GM12878 (cell line): ENCODE results near the gene P4HTM. TPM values are rescaled to one million over a fixed set of nuclear protein-coding genes. Genes with fewer than 3 reads are reported as not detected.
A peak's percentile ranks its signal among the peaks of the same experiment; 100 is the strongest.

Experiments
- BCL3 ChIP-seq: IDR thresholded peaks from 2 replicates; pipeline ENCODE4 v1.6.1; 2011; ENCODE audit warnings: borderline replicate concordance, low read depth, mild to moderate bottlenecking, moderate library complexity, low read length; ENCODE audit not compliant: insufficient read depth, poor library complexity, severe bottlenecking
- CBX3 ChIP-seq: fragments of 200-600 bp; sonication (generic); IDR thresholded peaks from 2 replicates; pipeline ENCODE4 v1.6.1; 2016; ENCODE audit warnings: low read depth, borderline replicate concordance
- DPF2 ChIP-seq: fragments of 450-650 bp; IDR thresholded peaks from 2 replicates; pipeline ENCODE4 v1.6.1; 2017; ENCODE audit warnings: mild to moderate bottlenecking
- E2F4 ChIP-seq: IDR thresholded peaks from 2 replicates; pipeline ENCODE4 v1.6.1; 2012; ENCODE audit warnings: low read depth, low read length, improper control_type of control experiment
- EZH2 ChIP-seq: IDR thresholded peaks from 2 replicates; pipeline ENCODE4 v1.6.1; 2012; ENCODE audit warnings: low read depth, mild to moderate bottlenecking, control low read depth, inconsistent platforms, low read length, borderline replicate concordance; ENCODE audit not compliant: control insufficient read depth
- MXI1 ChIP-seq: fragments of 150-350 bp; IDR thresholded peaks from 2 replicates; pipeline ENCODE4 v1.6.1; 2011; ENCODE audit warnings: low read depth, mild to moderate bottlenecking, inconsistent platforms, low read length, improper control_type of control experiment
- PBX3 ChIP-seq: IDR thresholded peaks from 2 replicates; pipeline ENCODE4 v1.6.1; 2011; ENCODE audit warnings: mild to moderate bottlenecking, low read depth, low read length, moderate library complexity; ENCODE audit not compliant: insufficient replicate concordance
- RB1 ChIP-seq: fragments of 450-650 bp; formaldehyde crosslinking; IDR thresholded peaks from 2 replicates; pipeline ENCODE4 v1.6.1; 2017; ENCODE audit warnings: mild to moderate bottlenecking, borderline replicate concordance
- REST ChIP-seq: IDR thresholded peaks from 2 replicates; pipeline ENCODE4 v1.6.1; 2012; ENCODE audit warnings: mild to moderate bottlenecking, low read depth, low read length
- SMARCA5 ChIP-seq: fragments of 450-650 bp; IDR thresholded peaks from 2 replicates; pipeline ENCODE4 v1.6.1; 2017; ENCODE audit warnings: mild to moderate bottlenecking
- SREBF1 ChIP-seq: IDR thresholded peaks from 2 replicates; pipeline ENCODE4 v1.6.1; 2012; ENCODE audit warnings: mild to moderate bottlenecking, low read length
- TCF7 ChIP-seq: IDR thresholded peaks from 2 replicates; pipeline ENCODE4 v1.6.1; 2014; ENCODE audit warnings: antibody characterized with exemption, borderline replicate concordance
- USF1 ChIP-seq: IDR thresholded peaks from 2 replicates; pipeline ENCODE4 v1.6.1; 2011; ENCODE audit warnings: borderline replicate concordance, low read depth, mild to moderate bottlenecking, moderate library complexity, mixed read lengths, low read length; ENCODE audit not compliant: insufficient read depth; ENCODE audit errors: extremely low read length
- ZNF384 ChIP-seq: IDR thresholded peaks from 2 replicates; pipeline ENCODE4 v1.6.1; 2012; ENCODE audit warnings: low read depth, mild to moderate bottlenecking, low read length, improper control_type of control experiment, borderline replicate concordance
- ZNF622 ChIP-seq: fragments of 450-650 bp; IDR thresholded peaks from 2 replicates; pipeline ENCODE4 v1.6.1; 2017; ENCODE audit warnings: mild to moderate bottlenecking, inconsistent platforms
- polyA plus RNA-seq, 11 experiments: library from polyadenylated mRNA; depleted of rRNA in 4 of 11; unstranded in 6 of 11; stranded (reverse) in 5 of 11; fragments of >200 nt; fragmentation: Nextera tagmentation in 4 of 11; fragmentation: Illumina TruSeq in 1 of 11; extraction: Ambion mirVana in 4 of 11; extraction: Trizol in 1 of 11; gene quantifications; 1 replicate in 1 of 11; 2 replicates in 10 of 11; pipeline versions ENCODE4 v1.2.1 to v1.2.3, GENCODE V29; 2011 to 2016; ENCODE audit warnings: inconsistent platforms in 2 of 11, missing spikeins in 2 of 11, low read depth in 1 of 11
- total RNA-seq, 4 experiments: library from RNA; depleted of rRNA in 3 of 4; stranded (reverse); fragments of >200 nt in 3 of 4; fragmentation: Illumina TruSeq in 1 of 4; extraction: Trizol in 1 of 4; gene quantifications; 2 replicates each; pipeline versions ENCODE4 v1.2.1 to v1.2.3, GENCODE V29; 2013 to 2021
- TF ChIP-seq, protein P1 (sequence below): fragments of 450-650 bp; IDR thresholded peaks from 2 replicates; pipeline ENCODE4 v1.6.1; 2018; ENCODE audit warnings: borderline replicate concordance, mild to moderate bottlenecking; ENCODE audit not compliant: partially characterized antibody
- TF ChIP-seq, protein P2 (sequence below): IDR thresholded peaks from 2 replicates; pipeline ENCODE4 v1.6.1; 2011; ENCODE audit warnings: low read depth, mild to moderate bottlenecking, low read length, moderate library complexity, borderline replicate concordance; ENCODE audit errors: extremely low read depth

P4HTM gene
- total and polyA plus RNA-seq, 10 of the 15 experiments (the other 5 are each of a cell fraction or from before 2014, with no cell fraction given): 0.76 to 28.8 (median 22.9) TPM

DNA sequence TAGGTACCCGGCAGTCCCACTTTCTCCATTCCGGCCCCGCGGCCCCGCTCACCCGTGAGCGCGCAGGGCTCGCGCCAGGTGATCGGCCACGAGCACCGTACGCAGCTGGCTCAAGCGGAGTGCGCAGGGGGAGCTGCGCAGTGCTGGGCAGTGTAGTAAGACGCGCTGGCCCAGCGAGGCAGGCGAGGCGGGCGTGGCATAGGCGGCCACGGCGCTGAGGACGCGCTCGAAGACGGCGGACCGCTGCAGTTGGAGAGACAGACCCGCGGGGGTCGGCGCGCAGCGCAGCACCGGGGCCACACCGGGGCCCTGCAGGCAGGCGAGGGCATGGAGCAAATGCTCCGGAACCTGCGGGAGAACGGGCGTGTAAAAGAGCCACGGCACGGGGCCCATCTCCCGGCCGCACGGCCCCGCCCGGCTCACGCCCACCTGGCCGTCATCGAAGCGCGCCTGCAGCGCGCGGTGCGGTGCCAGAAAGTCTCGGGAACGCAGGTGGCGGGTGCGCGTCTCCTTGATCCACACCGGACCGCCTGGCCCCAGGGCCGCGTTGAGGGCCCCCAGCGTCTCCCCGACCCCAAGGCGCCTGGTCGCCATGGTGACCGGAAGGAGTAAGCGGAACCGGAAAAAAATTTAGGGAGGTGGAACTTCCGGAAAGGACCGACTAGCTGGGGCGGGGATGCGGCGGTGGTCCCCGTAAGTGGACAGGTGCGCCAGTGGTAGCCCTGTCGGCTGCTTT lies 28.1 kb downstream of the P4HTM start, which contains the start of gene DALRD3 (continued):
- TF ChIP-seq, protein P1, sequence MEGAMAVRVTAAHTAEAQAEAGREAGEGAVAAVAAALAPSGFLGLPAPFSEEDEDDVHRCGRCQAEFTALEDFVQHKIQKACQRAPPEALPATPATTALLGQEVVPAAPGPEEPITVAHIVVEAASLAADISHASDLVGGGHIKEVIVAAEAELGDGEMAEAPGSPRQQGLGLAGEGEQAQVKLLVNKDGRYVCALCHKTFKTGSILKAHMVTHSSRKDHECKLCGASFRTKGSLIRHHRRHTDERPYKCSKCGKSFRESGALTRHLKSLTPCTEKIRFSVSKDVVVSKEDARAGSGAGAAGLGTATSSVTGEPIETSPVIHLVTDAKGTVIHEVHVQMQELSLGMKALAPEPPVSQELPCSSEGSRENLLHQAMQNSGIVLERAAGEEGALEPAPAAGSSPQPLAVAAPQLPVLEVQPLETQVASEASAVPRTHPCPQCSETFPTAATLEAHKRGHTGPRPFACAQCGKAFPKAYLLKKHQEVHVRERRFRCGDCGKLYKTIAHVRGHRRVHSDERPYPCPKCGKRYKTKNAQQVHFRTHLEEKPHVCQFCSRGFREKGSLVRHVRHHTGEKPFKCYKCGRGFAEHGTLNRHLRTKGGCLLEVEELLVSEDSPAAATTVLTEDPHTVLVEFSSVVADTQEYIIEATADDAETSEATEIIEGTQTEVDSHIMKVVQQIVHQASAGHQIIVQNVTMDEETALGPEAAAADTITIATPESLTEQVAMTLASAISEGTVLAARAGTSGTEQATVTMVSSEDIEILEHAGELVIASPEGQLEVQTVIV: peak; percentile 53
- TF ChIP-seq MXI1 (peak; percentile 77; the same call in 1 of the 2 replicates), EZH2 (no peak), SREBF1 (no peak), RB1 (no peak), TCF7 (no peak), CBX3 (no peak), REST (no peak), E2F4 (no peak), USF1 (no peak), SMARCA5 (0 out of 2 replicates have a peak, but pooled peaks have one; percentile 8), ZNF622 (no peak), ZNF384 (no peak), PBX3 (no peak), BCL3 (peak; percentile 71), DPF2 (no peak)
- TF ChIP-seq, protein P2, sequence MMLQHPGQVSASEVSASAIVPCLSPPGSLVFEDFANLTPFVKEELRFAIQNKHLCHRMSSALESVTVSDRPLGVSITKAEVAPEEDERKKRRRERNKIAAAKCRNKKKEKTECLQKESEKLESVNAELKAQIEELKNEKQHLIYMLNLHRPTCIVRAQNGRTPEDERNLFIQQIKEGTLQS: no peak
